Measurements from ENCODE around the gene MAMDC2.
"Not testable (repeated sequence)": the region's sequence is repeated elsewhere in the genome, so short reads cannot be mapped to it uniquely, and the experiment has no call there.

MAMDC2 gene

DNA sequence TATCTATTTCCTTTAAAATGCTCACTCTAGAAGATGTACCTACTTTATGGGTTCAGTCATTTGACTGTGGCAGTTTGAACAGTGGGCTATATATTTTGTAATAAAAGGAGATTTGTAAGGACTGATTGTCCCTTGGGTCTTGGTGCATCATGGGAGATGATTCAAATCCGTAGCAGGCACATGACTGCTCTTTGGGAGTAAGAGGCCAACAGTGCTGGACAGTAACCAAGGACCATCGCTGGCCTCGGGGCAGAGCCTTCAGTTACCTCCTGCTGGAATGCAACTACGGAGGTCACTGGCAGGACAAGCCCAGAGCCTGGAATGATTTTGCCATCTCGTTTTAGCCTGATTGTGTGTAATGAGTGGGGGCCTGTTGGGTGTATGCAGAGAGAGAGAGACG, 7.0 kb upstream of the MAMDC2 start:
- DNase-seq (ENCODE audit: low spot score), result no peak

DNA sequence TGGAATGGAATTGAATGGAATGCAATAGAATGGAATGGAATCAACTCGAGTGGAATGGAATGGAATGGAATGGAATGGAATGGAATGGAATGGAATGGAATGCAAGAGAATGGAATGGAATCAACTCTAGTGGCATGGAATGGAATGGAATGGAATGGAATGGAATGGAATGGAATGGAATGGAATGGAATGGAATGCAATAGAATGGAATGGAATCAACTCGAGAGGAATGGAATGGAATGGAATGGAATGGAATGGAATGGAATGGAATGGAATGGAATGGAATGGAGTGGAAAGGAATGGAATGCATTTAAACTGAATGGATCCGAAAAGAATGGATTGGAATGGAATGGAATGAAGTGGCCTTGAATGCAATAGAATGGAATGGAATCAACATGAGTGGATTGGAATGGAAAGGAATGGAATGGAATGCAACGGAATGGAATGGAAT, 5.5 kb upstream of the MAMDC2 start:
- DNase-seq (ENCODE audit: low spot score), result not testable (repeated sequence)

- no peak for DNase-seq (ENCODE audit: low spot score)
Measured at GRCh38 chr9:70040376-70040903, 3.2 kb upstream of the MAMDC2 start.

- DNase-seq (ENCODE audit: low spot score), result no peak
Measured at GRCh38 chr9:70042461-70043215, 1.0 kb upstream of the MAMDC2 start.

DNA sequence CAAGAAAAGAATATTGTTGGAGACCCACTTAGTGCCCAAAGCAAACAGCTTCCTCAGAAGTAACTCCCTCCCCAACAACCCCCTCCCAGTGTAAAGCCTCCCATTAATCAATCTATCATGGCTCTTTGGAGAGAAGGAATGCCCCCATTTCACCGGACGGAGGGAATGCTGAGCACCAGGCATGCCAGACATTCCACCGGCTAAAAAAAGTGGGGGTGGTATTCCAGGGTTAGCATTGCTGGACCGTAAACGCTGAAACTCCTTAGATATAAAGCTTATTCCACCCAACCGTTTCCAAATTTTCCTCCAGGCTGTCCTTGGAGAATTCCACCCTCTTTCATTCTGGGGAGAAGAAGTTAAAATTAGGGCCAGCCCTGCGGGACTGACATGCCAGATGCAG, 363 bp upstream of the MAMDC2 start:
- DNase-seq (ENCODE audit: low spot score), result no peak

DNA sequence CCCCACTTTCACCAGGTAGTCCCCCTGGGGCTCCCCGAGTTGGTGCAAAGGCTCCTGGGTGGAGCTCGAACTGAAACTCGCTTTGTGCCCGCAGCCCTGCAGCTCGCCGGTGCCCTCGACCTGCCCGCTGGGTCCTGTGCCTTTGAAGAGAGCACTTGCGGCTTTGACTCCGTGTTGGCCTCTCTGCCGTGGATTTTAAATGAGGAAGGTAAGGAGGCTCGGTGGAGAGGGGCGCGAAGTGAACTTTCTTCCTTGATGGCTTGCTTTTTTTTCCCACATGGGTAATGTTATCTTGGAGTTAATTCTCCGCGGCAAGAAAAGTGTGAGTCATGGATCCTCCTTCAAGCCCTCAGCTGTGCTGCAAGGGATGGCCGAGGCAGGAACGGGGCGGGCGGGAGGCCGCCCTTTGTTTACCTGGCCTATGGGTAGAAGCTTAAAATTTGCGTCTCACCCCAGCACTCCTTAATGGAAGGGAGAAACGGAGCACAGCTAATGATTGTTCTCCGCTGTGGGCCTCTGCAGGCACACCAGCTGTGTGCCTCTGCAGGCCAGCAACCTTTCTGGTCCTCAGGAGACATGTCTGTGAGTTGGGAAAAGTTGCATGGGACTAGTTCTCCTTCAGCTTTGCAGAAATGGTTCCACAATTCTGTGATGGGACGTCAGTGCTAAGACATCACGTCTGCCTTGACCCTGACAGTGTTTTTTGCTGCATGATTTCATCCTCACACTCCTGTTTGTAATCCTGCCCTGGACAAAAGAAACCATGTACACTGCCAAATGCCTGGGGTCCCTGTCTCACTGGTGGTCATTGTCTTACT, 1.1 kb downstream of the MAMDC2 start:
- no peak for DNase-seq (ENCODE audit: low spot score)

- DNase-seq (ENCODE audit: low spot score), result no peak
Measured at GRCh38 chr9:70045452-70045851, 1.8 kb downstream of the MAMDC2 start.

GRCh38 chr9:70046274-70047070, 2.8 kb downstream of the MAMDC2 start:
- no peak for DNase-seq (ENCODE audit: low spot score)

GRCh38 chr9:70049236-70049635, 5.6 kb downstream of the MAMDC2 start:
- peak; percentile 79 for DNase-seq (ENCODE audit: low spot score)

- peak; percentile 36 for DNase-seq (ENCODE audit: low spot score)
Measured at GRCh38 chr9:70049672-70050271, 6.1 kb downstream of the MAMDC2 start.

GRCh38 chr9:70052768-70053167, 9.1 kb downstream of the MAMDC2 start:
- DNase-seq (ENCODE audit: low spot score), result no peak

DNA sequence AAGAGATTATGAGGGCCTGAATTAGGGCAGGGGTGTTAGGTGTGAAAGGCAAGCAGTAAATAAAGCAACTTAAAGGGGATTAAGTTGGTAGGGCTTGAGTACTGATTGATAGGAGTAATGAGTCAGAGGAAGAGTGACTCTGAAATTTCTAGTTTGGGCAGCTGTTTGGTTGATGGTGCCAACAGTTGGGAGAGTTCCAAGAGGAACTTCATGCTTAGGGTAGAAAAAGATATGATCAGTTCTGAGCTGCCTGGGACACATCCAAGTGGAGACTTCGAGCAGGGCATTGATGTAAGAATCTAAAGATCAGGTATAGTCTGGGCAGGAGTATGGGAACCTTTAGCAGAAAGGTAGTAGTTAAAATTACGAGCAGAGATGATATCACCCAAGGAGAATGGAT, 10.2 kb downstream of the MAMDC2 start:
- DNase-seq (ENCODE audit: low spot score), result no peak

DNA sequence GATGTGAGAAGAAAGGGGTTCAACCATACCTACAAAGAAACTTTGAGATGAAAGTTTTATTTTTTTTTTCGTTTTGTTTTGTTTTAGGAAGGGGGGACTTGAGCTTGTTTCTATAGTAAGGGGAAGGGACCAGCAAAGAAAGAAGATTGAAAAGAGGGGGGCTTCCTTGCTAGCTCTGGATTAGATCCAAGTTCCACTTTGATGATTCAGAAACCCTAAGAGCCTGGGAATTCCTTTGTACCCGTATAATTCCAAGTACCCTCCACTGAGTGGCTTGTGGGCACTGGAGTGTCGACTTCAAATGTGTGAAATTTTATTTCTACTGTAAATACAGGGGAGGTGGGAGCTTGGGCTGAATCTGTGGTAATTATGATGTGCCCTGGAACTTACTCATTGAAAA, 10.9 kb downstream of the MAMDC2 start:
- no peak for DNase-seq (ENCODE audit: low spot score)

DNA sequence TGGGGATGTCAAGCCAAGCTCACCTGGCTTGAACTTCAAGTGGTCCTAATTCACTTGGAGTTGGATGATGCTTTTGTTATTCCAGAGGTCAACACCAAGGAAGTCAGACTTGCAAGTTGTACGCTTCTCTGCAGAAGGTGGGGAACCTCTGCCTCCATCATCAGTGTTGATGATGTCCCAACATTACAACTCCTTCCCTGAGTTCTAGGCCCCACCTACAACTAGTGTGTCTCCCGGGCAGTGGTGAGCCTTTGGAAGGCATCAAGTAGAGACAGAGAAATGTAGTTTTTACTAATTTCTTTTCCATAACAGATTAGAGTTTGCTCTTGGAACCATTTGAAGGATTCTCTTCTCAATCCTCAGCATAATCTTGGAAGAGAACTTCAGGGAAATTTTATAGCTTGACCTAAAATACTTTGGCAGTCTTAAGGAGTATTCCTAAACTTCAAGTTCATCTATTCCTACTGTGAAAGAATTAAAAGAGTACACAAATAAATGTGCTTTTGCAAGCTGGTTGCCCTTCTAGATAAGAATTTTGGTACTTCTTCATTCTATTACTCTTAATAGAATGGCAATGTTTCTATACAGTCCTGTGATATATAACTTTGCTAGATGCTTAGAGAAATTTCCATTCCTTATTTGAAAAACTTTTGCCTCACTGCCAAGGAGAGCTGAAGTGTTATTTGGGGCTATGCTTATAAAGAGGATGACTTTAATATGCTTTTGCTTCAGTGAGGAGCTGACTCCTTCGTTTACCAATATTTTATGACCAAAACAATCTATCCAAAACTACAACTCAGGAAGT, 12.0 kb downstream of the MAMDC2 start:
- no peak for DNase-seq (ENCODE audit: low spot score)

DNA sequence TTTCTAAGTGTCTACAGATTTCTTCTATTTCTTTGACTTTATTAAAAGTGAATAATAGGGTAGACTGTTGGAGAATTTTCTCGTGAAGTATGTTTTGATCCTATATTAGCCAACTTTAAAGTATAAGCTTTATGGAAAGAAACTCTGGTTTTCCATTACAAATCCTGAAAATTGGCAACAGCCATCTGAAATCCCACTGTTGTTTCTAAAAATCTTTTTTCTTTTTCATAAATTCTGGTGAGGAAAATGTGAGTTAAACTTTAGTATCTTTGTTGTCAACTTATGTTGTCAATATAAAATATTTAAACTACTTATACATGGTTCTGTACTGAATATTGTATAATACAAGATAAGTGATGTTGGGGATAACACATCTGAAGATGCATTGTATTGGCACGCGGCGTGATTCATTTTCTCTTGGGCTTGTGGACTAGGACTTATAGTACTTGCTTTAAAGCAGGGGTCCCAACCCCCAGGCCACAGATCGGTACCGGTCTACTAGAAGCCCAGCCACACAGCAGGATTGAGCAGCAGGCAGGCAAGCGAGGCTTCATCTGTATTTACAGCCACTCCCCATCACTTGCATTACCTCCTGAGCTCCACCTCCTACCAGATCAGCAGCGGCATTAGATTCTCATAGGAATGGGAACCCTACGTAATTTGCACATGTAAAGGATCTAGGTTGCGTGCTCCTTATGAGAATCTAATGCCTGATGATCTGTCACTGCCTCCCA, 12.7 kb downstream of the MAMDC2 start:
- DNase-seq (ENCODE audit: low spot score), result no peak

DNA sequence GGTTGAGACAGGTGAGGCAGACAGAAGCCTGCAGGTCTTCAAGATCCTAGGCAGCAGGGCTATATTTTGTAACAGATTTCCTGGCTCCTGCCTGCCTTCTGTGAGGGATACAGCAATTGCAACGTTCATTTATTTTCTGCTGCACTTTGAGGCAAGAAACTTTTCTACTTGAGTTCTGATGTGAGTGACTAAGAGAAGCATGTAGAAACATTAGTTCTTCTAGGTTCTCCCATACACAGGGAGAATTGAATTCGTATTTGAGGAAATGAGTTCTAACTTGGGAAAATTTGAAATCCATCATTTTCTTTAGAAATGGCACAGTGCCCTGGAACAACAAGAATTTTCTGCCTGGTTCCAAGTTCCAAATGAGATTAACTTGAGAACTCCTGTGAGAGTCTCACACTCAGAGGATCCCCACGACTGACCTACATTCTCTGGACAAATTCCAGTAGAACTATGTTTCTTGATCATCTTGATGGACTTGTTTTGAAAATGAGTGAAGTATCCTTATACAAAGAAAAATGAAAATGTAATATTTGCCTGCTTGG, 15.0 kb downstream of the MAMDC2 start:
- DNase-seq (ENCODE audit: low spot score), result no peak

- DNase-seq (ENCODE audit: low spot score), result no peak
Measured at GRCh38 chr9:70060148-70060882, 16.7 kb downstream of the MAMDC2 start.

GRCh38 chr9:70060883-70061507, 17.3 kb downstream of the MAMDC2 start:
- no peak for DNase-seq (ENCODE audit: low spot score)

DNA sequence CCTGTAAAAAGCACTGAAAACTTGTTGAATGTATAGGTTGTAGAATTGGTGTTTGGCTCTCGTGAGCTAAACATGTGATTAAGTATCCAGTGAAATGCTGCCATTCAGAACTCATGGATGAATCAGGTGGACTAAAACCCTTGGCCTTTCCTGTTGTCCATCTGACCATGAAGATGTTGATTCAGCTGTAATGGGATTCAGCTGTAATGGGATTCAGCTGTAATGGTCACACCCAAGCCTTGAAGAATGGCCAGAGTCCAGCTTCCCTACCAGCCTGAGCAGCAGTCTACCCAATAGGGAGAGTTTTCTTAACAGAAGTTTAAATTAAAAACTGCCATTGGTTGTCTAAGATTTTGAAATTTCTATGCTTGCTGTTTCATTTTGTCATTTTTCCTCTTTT, 18.1 kb downstream of the MAMDC2 start:
- no peak for DNase-seq (ENCODE audit: low spot score)

All from cerebellar cortex (tissue), 1 donor.